ENCODE measurements around the gene C11orf24.

GRCh38 chr11:68269414-68270081 lies 2.2 kb downstream of the C11orf24 start:
- TF ChIP-seq POLR2A (IDR thresholded peaks at IDR 0.05) = no peak
- TF ChIP-seq CTCF (IDR thresholded peaks at IDR 0.05) = no peak

Measured in heart left ventricle (tissue), 13 donors.